ENCODE results near the gene FAP.

Gene FAP

GRCh38 chr2:162245061-162245460, 1.8 kb upstream of the FAP start:
- H3K4me3 ChIP-seq (ENCODE audit: low read depth, low read length), result no peak overlapping the region
- ChIA-PET CTCF (interaction anchor here (1.0 to 2.1 kb wide), 3 partner anchors 14 to 53 kb away, joined by 3 to 7 read pairs (median 3); no protein-coding TSS in a partner anchor), POLR2A (interaction anchor here (1.5 to 1.7 kb wide), 2 partner anchors 12 to 17 kb away, joined by 4 to 8 read pairs; no protein-coding TSS in a partner anchor)
- no peak for DNase-seq (ENCODE audit: low read depth, low spot score)
- TF ChIP-seq, protein P1, sequence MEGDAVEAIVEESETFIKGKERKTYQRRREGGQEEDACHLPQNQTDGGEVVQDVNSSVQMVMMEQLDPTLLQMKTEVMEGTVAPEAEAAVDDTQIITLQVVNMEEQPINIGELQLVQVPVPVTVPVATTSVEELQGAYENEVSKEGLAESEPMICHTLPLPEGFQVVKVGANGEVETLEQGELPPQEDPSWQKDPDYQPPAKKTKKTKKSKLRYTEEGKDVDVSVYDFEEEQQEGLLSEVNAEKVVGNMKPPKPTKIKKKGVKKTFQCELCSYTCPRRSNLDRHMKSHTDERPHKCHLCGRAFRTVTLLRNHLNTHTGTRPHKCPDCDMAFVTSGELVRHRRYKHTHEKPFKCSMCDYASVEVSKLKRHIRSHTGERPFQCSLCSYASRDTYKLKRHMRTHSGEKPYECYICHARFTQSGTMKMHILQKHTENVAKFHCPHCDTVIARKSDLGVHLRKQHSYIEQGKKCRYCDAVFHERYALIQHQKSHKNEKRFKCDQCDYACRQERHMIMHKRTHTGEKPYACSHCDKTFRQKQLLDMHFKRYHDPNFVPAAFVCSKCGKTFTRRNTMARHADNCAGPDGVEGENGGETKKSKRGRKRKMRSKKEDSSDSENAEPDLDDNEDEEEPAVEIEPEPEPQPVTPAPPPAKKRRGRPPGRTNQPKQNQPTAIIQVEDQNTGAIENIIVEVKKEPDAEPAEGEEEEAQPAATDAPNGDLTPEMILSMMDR (IDR thresholded peaks at IDR 0.05; ENCODE audit: insufficient read depth, low read length, missing control alignments), result no peak

DNA sequence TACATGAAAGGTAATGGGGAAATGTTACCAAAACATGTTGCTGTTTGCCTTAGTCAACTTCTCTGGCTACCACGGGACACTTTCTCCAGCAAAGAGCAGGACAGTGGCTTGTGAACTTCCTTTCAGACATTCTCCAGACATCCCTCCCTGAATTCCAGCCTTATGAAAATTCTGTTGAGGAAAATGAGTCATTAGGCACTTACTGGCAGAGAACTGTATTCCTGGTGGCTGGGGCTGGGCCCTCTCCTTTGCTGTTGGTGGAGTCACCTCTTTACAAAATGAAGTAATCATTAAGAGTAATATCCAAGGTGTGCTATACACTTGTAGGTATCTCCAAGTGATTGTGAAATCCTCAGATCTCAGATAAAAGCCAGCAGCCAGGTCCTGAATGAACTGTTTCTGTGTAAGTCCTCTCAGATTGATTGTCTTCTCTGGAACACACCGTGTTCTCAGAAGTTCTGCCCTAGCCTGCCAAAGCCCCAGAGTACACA, 1.3 kb upstream of the FAP start:
- CTCF ChIA-PET, result interaction anchor here (2.1 kb wide), 1 partner anchor 53 kb away, joined by 7 read pairs; no protein-coding TSS in a partner anchor
- TF ChIP-seq, protein P1 (IDR thresholded peaks at IDR 0.05; ENCODE audit: insufficient read depth, low read length, missing control alignments), result no peak
- DNase-seq (ENCODE audit: low read depth, low spot score), result peak; percentile 93

DNA sequence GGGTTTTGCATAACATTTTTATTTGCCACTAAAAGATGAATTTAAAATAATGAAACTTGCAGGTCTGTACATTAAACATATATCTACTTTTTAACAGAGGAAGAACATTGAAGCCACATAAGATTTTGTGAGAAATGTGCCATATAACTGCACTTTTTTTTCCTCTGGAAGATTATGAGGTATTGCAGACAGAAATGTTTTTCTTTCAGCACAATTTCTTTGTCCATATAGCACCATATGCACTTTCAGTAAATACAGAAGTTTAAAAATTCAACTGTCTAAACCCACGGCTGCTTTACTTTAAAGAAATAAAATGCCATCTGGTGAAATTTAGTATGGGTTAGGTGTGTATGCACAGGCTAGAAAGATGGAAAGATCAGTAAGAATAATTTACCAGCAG, 470 bp upstream of the FAP start:
- peak overlapping the region; percentile 9; the same call in 1 of the 2 replicates for H3K4me3 ChIP-seq (ENCODE audit: low read depth, low read length)
- TF ChIP-seq, protein P1 (IDR thresholded peaks at IDR 0.05; ENCODE audit: insufficient read depth, low read length, missing control alignments), result no peak
- CTCF ChIA-PET, result interaction anchor here (6.4 to 6.5 kb wide), 2 partner anchors 24 to 54 kb away, joined by 65 to 67 read pairs; no protein-coding TSS in a partner anchor

More for the DNA sequence above, 1.3 kb upstream of the FAP start:
- H3K4me3 ChIP-seq (ENCODE audit: low read depth, low read length), result no peak overlapping the region
- POLR2A ChIA-PET, result interaction anchor here (1.5 kb wide), 1 partner anchor 17 kb away, joined by 4 read pairs; no protein-coding TSS in a partner anchor

GRCh38 chr2:162242586-162243280, 512 bp downstream of the FAP start:
- TF ChIP-seq, protein P1 (IDR thresholded peaks at IDR 0.05; ENCODE audit: insufficient read depth, low read length, missing control alignments), result no peak
- POLR2A ChIA-PET, result interaction anchor here (0.8 to 1.7 kb wide), 5 partner anchors 13 to 56 kb away, joined by 3 to 11 read pairs (median 3); no protein-coding TSS in a partner anchor
- peak; percentile 92 for DNase-seq (ENCODE audit: low read depth, low spot score)
- peak overlapping the region; percentile 64 for H3K4me3 ChIP-seq (ENCODE audit: low read depth, low read length)
- CTCF ChIA-PET, result interaction anchor here (1.5 to 6.5 kb wide), 3 partner anchors 11 to 55 kb away, joined by 4 to 67 read pairs (median 65); no protein-coding TSS in a partner anchor

More for the DNA sequence above, 470 bp upstream of the FAP start:
- POLR2A ChIA-PET, result no interaction called here
- no peak for DNase-seq (ENCODE audit: low read depth, low spot score)

DNA sequence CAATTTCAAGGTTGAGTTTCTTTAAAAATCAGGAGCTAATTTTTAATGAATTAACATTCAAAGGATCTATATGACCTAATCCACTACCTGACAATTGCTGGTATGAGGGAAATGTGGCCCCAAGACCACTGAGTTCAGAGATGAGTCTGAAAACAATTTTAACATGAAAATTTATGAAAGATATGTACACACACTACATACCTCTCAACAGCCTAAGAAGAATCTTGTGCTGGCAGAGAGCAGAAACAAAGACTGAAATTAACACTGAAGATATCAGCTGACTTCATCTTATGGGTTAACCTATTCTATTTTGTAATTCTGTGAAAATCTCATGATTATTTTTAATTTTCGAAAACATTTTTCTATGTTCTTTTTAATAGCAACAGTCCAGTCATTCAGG, 1.7 kb downstream of the FAP start:
- ChIA-PET CTCF (interaction anchor here (0.7 to 6.5 kb wide), 5 partner anchors 11 to 56 kb away, joined by 3 to 67 read pairs (median 3); no protein-coding TSS in a partner anchor), POLR2A (interaction anchor here (1.6 to 1.7 kb wide), 2 partner anchors 14 to 44 kb away, joined by 6 to 11 read pairs; no protein-coding TSS in a partner anchor)
- H3K4me3 ChIP-seq (ENCODE audit: low read depth, low read length), result peak overlapping the region; percentile 64
- TF ChIP-seq, protein P1 (IDR thresholded peaks at IDR 0.05; ENCODE audit: insufficient read depth, low read length, missing control alignments), result no peak
- no peak for DNase-seq (ENCODE audit: low read depth, low spot score)
